PC-3 (cell line): ENCODE results near the gene SPEM1.

Experiments
- EZH2 ChIP-seq: fragments of 300-600 bp; sonication (generic); IDR thresholded peaks from one replicate; pipeline ENCODE4 v1.6.1; 2017; ENCODE audit warnings: antibody characterized with exemption, mild to moderate bottlenecking, low read length; ENCODE audit not compliant: unreplicated experiment
- EZH2phosphoT487 ChIP-seq: fragments of 300-600 bp; sonication (generic); IDR thresholded peaks from 2 replicates; pipeline ENCODE4 v1.6.1; 2018; ENCODE audit warnings: mild to moderate bottlenecking, antibody characterized with exemption, low read length, borderline replicate concordance
- TF ChIP-seq, protein P1 (sequence below): fragments of 300-600 bp; sonication (generic); conservative IDR thresholded peaks from 2 replicates; pipeline ENCODE4 v1.5.1; 2017; ENCODE audit warnings: antibody characterized with exemption, low read depth, mild to moderate bottlenecking, low read length

DNA sequence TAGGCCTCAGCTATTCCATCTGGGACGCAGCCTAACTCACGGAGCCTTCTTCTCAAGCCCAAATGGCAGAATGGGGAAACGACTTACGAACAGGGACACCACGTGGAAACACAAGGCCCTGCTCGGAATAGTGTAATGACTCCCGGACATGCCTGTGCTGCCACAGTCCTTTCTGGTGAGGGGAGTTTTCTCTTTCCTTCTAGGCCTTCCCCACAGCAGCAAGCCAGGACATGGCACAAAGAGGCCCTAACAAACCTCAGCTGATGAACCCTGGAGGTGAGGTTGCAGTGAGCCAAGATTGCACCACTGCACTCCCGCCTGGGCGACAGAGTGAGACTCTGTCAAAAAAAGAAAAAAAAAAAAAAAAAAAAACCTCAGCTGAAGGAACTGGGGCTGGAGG, 44.0 kb downstream of the SPEM1 start:
- TF ChIP-seq, protein P1, sequence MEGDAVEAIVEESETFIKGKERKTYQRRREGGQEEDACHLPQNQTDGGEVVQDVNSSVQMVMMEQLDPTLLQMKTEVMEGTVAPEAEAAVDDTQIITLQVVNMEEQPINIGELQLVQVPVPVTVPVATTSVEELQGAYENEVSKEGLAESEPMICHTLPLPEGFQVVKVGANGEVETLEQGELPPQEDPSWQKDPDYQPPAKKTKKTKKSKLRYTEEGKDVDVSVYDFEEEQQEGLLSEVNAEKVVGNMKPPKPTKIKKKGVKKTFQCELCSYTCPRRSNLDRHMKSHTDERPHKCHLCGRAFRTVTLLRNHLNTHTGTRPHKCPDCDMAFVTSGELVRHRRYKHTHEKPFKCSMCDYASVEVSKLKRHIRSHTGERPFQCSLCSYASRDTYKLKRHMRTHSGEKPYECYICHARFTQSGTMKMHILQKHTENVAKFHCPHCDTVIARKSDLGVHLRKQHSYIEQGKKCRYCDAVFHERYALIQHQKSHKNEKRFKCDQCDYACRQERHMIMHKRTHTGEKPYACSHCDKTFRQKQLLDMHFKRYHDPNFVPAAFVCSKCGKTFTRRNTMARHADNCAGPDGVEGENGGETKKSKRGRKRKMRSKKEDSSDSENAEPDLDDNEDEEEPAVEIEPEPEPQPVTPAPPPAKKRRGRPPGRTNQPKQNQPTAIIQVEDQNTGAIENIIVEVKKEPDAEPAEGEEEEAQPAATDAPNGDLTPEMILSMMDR = no peak
- TF ChIP-seq EZH2phosphoT487 (no peak), EZH2 (no peak)
